ENCODE data around the gene ITGA4.

DNA sequence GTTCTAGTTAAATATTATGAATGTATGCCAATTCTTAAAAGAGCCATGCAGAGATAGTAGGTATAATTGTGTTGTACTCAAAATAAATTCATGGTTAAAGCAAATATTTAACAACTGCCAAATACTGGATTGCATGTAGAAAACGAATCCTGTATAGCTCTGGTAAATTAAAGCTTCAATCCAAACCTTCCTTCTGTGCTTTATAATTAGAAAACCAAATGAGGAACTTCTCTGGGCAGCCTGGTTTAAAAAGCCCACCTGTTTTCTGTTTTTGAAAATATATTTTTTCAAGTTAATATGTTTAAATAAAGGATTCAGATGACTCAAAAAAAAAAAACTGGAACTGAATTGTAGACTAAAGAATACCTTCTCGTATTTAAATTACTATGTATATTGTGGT is 48.3 kb upstream of the ITGA4 start:
- TF ChIP-seq ZNF423 (CRISPR knock-in tag; IDR thresholded peaks at IDR 0.05) (no peak), RORB (CRISPR knock-in tag; IDR thresholded peaks at IDR 0.05) (no peak), ZNF138 (CRISPR knock-in tag; conservative IDR thresholded peaks at IDR 0.05) (no peak), JUN (CRISPR knock-in tag; IDR thresholded peaks at IDR 0.05) (no peak), ZNF219 (CRISPR knock-in tag; IDR thresholded peaks at IDR 0.05; ENCODE audit: borderline replicate concordance) (no peak), TCF7 (CRISPR knock-in tag; IDR thresholded peaks at IDR 0.05; ENCODE audit: low read depth) (no peak), ZNF396 (CRISPR knock-in tag; IDR thresholded peaks at IDR 0.05; ENCODE audit: borderline replicate concordance) (no peak), ZBTB21 (CRISPR knock-in tag; IDR thresholded peaks at IDR 0.05; ENCODE audit: borderline replicate concordance) (no peak), ZNF263 (CRISPR knock-in tag; IDR thresholded peaks at IDR 0.05; ENCODE audit: low read depth) (no peak), USF1 (CRISPR knock-in tag; IDR thresholded peaks at IDR 0.05) (no peak), TEAD4 (CRISPR knock-in tag; IDR thresholded peaks at IDR 0.05) (no peak)
- TF ChIP-seq, protein P1, sequence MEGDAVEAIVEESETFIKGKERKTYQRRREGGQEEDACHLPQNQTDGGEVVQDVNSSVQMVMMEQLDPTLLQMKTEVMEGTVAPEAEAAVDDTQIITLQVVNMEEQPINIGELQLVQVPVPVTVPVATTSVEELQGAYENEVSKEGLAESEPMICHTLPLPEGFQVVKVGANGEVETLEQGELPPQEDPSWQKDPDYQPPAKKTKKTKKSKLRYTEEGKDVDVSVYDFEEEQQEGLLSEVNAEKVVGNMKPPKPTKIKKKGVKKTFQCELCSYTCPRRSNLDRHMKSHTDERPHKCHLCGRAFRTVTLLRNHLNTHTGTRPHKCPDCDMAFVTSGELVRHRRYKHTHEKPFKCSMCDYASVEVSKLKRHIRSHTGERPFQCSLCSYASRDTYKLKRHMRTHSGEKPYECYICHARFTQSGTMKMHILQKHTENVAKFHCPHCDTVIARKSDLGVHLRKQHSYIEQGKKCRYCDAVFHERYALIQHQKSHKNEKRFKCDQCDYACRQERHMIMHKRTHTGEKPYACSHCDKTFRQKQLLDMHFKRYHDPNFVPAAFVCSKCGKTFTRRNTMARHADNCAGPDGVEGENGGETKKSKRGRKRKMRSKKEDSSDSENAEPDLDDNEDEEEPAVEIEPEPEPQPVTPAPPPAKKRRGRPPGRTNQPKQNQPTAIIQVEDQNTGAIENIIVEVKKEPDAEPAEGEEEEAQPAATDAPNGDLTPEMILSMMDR (IDR thresholded peaks at IDR 0.05): no peak
